Measurements from ENCODE around the gene ELMO1. TPM values are rescaled to one million over a fixed set of nuclear protein-coding genes. Genes with fewer than 3 reads are reported as not detected.
A peak's percentile ranks its signal among the peaks of the same experiment; 100 is the strongest.

The ELMO1 gene
- total and polyA plus RNA-seq, 5 experiments from 2014 or later = 26.9 to 120 (median 58.4) TPM

- ATAC-seq = no peak
- H3K27ac Mint-ChIP-seq = peak overlapping the region in 2 of 10 donors; percentile 38 to 58
- no peaks in the 10 kb centered on the region for H3K27me3 Mint-ChIP-seq
- no peak for DNase-seq
- POLR2A ChIA-PET = no interaction called here
- H3K4me1 Mint-ChIP-seq = peaks cover 6 to 31% (median 13%) of the 10 kb centered on the region in 4 donors
- H3K4me3 Mint-ChIP-seq = peak overlapping the region in 1 of 10 donors; percentile 10
- H3K36me3 Mint-ChIP-seq = peaks cover 15 to 44% (median 18%) of the 10 kb centered on the region in 3 donors
- H3K9me3 Mint-ChIP-seq = peaks cover 0 to 25% (median 3%) of the 10 kb centered on the region in 9 donors
Measured at GRCh38 chr7:36928311-36928710, 520.4 kb downstream of the ELMO1 start.

- H3K4me3 Mint-ChIP-seq = no peak overlapping the region
- H3K4me1 Mint-ChIP-seq = peaks cover 6 to 20% (median 9%) of the 10 kb centered on the region in 4 donors
- no peak for ATAC-seq
- H3K27me3 Mint-ChIP-seq = no peaks in the 10 kb centered on the region
- H3K27ac Mint-ChIP-seq = peak overlapping the region in 3 of 10 donors; percentile 8 to 62 (median 17)
- POLR2A ChIA-PET = interaction anchor here (0.6 kb wide), 1 partner anchor 28 kb away, joined by 3 read pairs; no protein-coding TSS in a partner anchor
- peaks cover 0 to 18% (median 6%) of the 10 kb centered on the region in 9 donors for H3K9me3 Mint-ChIP-seq
- H3K36me3 Mint-ChIP-seq = peaks cover 14 to 45% (median 15%) of the 10 kb centered on the region in 3 donors
- no peak for DNase-seq
Measured at GRCh38 chr7:36925691-36926090, 523.0 kb downstream of the ELMO1 start.

GRCh38 chr7:36925207-36925606, 523.5 kb downstream of the ELMO1 start:
- POLR2A ChIA-PET = no interaction called here
- H3K27me3 Mint-ChIP-seq = no peaks in the 10 kb centered on the region
- peaks cover 0 to 18% (median 6%) of the 10 kb centered on the region in 9 donors for H3K9me3 Mint-ChIP-seq
- H3K27ac Mint-ChIP-seq = peak overlapping the region in 1 of 10 donors; percentile 17
- H3K36me3 Mint-ChIP-seq = peaks cover 15 to 42% (median 15%) of the 10 kb centered on the region in 3 donors
- ATAC-seq = no peak
- no peak for DNase-seq
- H3K4me3 Mint-ChIP-seq = no peak overlapping the region
- H3K4me1 Mint-ChIP-seq = peaks cover 6 to 16% (median 9%) of the 10 kb centered on the region in 4 donors

- Mint-ChIP-seq H3K9me3 (peaks cover 0 to 18% (median 6%) of the 10 kb centered on the region in 9 donors), H3K27ac (peak overlapping the region in 1 of 10 donors; percentile 80), H3K27me3 (no peaks in the 10 kb centered on the region), H3K36me3 (peaks cover 15 to 45% (median 15%) of the 10 kb centered on the region in 3 donors), H3K4me1 (peaks cover 7 to 16% (median 12%) of the 10 kb centered on the region in 4 donors), H3K4me3 (no peak overlapping the region)
- no peak for DNase-seq
- ATAC-seq = no peak
- POLR2A ChIA-PET = no interaction called here
Measured at GRCh38 chr7:36923943-36924436, 524.7 kb downstream of the ELMO1 start.

- H3K4me1 Mint-ChIP-seq = peaks cover 7 to 14% (median 9%) of the 10 kb centered on the region in 4 donors
- ATAC-seq (no peak), DNase-seq (no peak)
- POLR2A ChIA-PET = no interaction called here
- no peaks in the 10 kb centered on the region for H3K27me3 Mint-ChIP-seq
- no peak overlapping the region for H3K27ac Mint-ChIP-seq
- no peak overlapping the region for H3K4me3 Mint-ChIP-seq
- H3K36me3 Mint-ChIP-seq = peaks cover 15 to 45% (median 15%) of the 10 kb centered on the region in 3 donors
- peaks cover 0 to 18% (median 6%) of the 10 kb centered on the region in 9 donors for H3K9me3 Mint-ChIP-seq
Measured at GRCh38 chr7:36923185-36923584, 525.5 kb downstream of the ELMO1 start.

GRCh38 chr7:36920433-36920832, 528.2 kb downstream of the ELMO1 start:
- POLR2A ChIA-PET = no interaction called here
- H3K36me3 Mint-ChIP-seq = peaks cover 15 to 46% (median 20%) of the 10 kb centered on the region in 3 donors
- no peaks in the 10 kb centered on the region for H3K27me3 Mint-ChIP-seq
- DNase-seq (no peak), ATAC-seq (no peak)
- H3K4me3 Mint-ChIP-seq = no peak overlapping the region
- no peak overlapping the region for H3K27ac Mint-ChIP-seq
- H3K9me3 Mint-ChIP-seq = peaks cover 0 to 18% (median 6%) of the 10 kb centered on the region in 9 donors
- peaks cover 4 to 12% (median 7%) of the 10 kb centered on the region in 4 donors for H3K4me1 Mint-ChIP-seq

GRCh38 chr7:36919738-36920137, 528.9 kb downstream of the ELMO1 start:
- Mint-ChIP-seq H3K27me3 (no peaks in the 10 kb centered on the region), H3K27ac (no peak overlapping the region), H3K9me3 (peaks cover 0 to 18% (median 6%) of the 10 kb centered on the region in 9 donors), H3K4me3 (no peak overlapping the region), H3K36me3 (peaks cover 15 to 46% (median 24%) of the 10 kb centered on the region in 3 donors), H3K4me1 (peaks cover 4 to 12% (median 7%) of the 10 kb centered on the region in 4 donors)
- POLR2A ChIA-PET = no interaction called here
- ATAC-seq (no peak), DNase-seq (no peak)

- Mint-ChIP-seq H3K4me3 (no peak overlapping the region), H3K27ac (peak overlapping the region in 1 of 10 donors; percentile 29), H3K36me3 (peaks cover 15 to 36% (median 25%) of the 10 kb centered on the region in 3 donors), H3K27me3 (no peaks in the 10 kb centered on the region), H3K9me3 (peaks cover 0 to 18% (median 6%) of the 10 kb centered on the region in 9 donors), H3K4me1 (peaks cover 3 to 6% (median 5%) of the 10 kb centered on the region in 4 donors)
- POLR2A ChIA-PET = no interaction called here
- DNase-seq (no peak), ATAC-seq (no peak)
Measured at GRCh38 chr7:36918591-36918990, 530.1 kb downstream of the ELMO1 start.

- H3K9me3 Mint-ChIP-seq = peaks cover 0 to 10% (median 3%) of the 10 kb centered on the region in 9 donors
- peaks cover 6 to 25% (median 24%) of the 10 kb centered on the region in 3 donors for H3K36me3 Mint-ChIP-seq
- ATAC-seq = no peak
- H3K27me3 Mint-ChIP-seq = no peaks in the 10 kb centered on the region
- peaks cover 5 to 11% (median 10%) of the 10 kb centered on the region in 4 donors for H3K4me1 Mint-ChIP-seq
- POLR2A ChIA-PET = no interaction called here
- no peak overlapping the region for H3K27ac Mint-ChIP-seq
- DNase-seq = no peak
- H3K4me3 Mint-ChIP-seq = no peak overlapping the region
Measured at GRCh38 chr7:36916619-36917018, 532.0 kb downstream of the ELMO1 start.

- H3K4me3 Mint-ChIP-seq = no peak overlapping the region
- H3K27me3 Mint-ChIP-seq = no peaks in the 10 kb centered on the region
- H3K9me3 Mint-ChIP-seq = peaks cover 0 to 5% (median 1%) of the 10 kb centered on the region in 9 donors
- DNase-seq = no peak
- POLR2A ChIA-PET = no interaction called here
- no peak for ATAC-seq
- H3K36me3 Mint-ChIP-seq = peaks cover 1 to 24% (median 21%) of the 10 kb centered on the region in 3 donors
- H3K4me1 Mint-ChIP-seq = peaks cover 5 to 11% (median 10%) of the 10 kb centered on the region in 4 donors
- H3K27ac Mint-ChIP-seq = no peak overlapping the region
Measured at GRCh38 chr7:36916116-36916515, 532.5 kb downstream of the ELMO1 start.

- H3K4me1 Mint-ChIP-seq = peaks cover 9 to 24% (median 13%) of the 10 kb centered on the region in 4 donors
- peaks cover 0 to 37% (median 32%) of the 10 kb centered on the region in 3 donors for H3K36me3 Mint-ChIP-seq
- H3K27ac Mint-ChIP-seq = peak overlapping the region in 3 of 10 donors; percentile 6 to 52 (median 24)
- H3K9me3 Mint-ChIP-seq = peaks cover 0 to 14% (median 0%) of the 10 kb centered on the region in 9 donors
- DNase-seq (no peak), ATAC-seq (no peak)
- POLR2A ChIA-PET = no interaction called here
- H3K27me3 Mint-ChIP-seq = no peaks in the 10 kb centered on the region
- no peak overlapping the region for H3K4me3 Mint-ChIP-seq
Measured at GRCh38 chr7:36911788-36912187, 536.9 kb downstream of the ELMO1 start.

- Mint-ChIP-seq H3K27ac (peak overlapping the region in 1 of 10 donors; percentile 74), H3K4me3 (no peak overlapping the region), H3K4me1 (peaks cover 9 to 24% (median 15%) of the 10 kb centered on the region in 4 donors), H3K27me3 (no peaks in the 10 kb centered on the region), H3K36me3 (peaks cover 0 to 38% (median 27%) of the 10 kb centered on the region in 3 donors), H3K9me3 (peaks cover 0 to 14% (median 0%) of the 10 kb centered on the region in 9 donors)
- ATAC-seq (no peak), DNase-seq (no peak)
- POLR2A ChIA-PET = no interaction called here
Measured at GRCh38 chr7:36910859-36911258, 537.8 kb downstream of the ELMO1 start.

GRCh38 chr7:36910401-36910800, 538.3 kb downstream of the ELMO1 start:
- peaks cover 0 to 34% (median 27%) of the 10 kb centered on the region in 3 donors for H3K36me3 Mint-ChIP-seq
- no peak for DNase-seq
- no peaks in the 10 kb centered on the region for H3K27me3 Mint-ChIP-seq

More at GRCh38 chr7:36910401-36910800, 538.3 kb downstream of the ELMO1 start:
- H3K27ac Mint-ChIP-seq = no peak overlapping the region
- H3K4me1 Mint-ChIP-seq = peaks cover 9 to 24% (median 14%) of the 10 kb centered on the region in 4 donors
- no peak overlapping the region for H3K4me3 Mint-ChIP-seq
- POLR2A ChIA-PET = no interaction called here
- no peak for ATAC-seq
- H3K9me3 Mint-ChIP-seq = peaks cover 0 to 14% (median 0%) of the 10 kb centered on the region in 9 donors

All from naive thymus-derived CD8-positive, alpha-beta T cell (primary cell).